Stimulated activated CD4-positive, alpha-beta T cell treated with anti-CD3 and anti-CD28 coated beads, Interleukin-15, amount 100 ng/mL, for 1 hour (primary cell): ENCODE results near the gene OTUB1.
"Not testable (repeated sequence)": the region's sequence is repeated elsewhere in the genome, so short reads cannot be mapped to it uniquely, and the experiment has no call there.

Experiments used
- DNase-seq, 2 donors: peaks; one replicate each; pipeline ENCODE4 v3.0.0-alpha.2; 2020; ENCODE audit warnings: low read depth in 1 of 2, low spot score in 1 of 2

OTUB1 gene

DNA sequence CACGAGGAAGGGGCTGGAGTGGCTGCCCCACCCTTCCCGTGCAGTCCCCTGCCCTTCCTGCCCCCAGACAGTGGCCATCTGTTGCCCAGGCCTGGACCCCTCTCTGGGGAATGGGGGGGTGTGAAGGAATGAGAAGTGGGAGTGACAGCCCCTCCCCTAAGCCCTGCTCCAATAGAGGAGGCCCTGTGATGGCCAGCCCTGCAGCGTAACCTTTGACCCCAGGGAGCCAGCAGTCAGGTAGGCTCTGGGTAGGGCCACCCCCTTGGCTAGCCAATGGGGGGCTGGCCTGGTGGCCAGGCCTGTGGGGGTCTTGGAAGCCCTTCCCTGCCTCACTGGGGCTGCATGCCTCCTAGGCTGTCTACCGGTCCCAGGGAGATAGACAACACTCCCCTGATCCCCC is 56.1 kb downstream of the OTUB1 start:
- no peak for DNase-seq

DNA sequence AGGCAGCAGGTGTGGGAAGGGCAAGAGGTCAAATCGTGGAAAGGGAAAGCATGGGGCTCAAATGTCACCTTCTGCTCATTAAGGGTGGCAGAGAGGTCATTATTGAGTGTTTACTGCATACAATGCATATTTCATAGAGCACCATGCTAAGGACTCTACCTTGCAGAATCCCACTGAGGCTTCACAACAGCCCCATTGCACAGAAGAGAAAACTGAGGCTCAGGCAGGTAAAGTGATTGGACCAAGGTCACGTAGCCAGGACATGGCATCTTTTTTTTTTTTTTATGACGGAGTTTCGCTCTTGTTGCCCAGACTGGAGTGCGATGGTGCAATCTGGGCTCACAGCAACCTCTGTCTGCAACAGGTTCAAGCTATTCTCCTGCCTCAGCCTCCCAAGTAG is 57.3 kb downstream of the OTUB1 start:
- DNase-seq: no peak

DNA sequence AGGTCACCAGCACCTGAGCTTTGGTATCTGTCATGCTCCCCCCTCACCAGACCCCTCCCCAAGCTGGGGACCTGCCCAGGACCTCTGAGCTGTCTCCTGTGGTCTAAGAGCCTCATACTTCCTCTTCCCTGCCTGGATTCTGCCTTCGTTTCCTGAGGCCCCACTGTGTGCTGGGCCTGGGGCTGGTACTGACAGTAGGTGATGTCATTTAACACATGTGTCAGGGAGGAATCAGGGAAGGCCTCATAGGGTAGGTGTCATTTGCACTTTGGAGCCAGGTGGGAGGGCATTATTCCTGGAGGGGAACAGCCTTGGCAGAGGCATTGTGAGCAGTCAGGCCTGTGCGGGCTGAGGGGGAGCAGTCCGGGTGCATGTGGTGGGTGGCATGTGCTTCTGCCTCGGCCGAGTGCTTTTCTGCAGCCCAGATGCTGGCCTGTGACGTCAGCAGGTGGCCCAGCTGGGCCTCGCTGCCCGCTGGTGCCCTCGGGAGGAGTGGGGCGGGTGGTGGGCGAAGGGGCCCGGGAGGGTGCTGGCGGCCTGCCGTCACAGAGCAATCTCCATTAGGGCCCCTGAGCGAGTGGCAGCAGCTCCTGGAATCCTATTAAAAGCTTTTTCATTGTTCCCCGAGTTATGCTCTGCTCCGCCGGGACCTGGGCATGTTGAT is 58.6 kb downstream of the OTUB1 start:
- no peak for DNase-seq

DNA sequence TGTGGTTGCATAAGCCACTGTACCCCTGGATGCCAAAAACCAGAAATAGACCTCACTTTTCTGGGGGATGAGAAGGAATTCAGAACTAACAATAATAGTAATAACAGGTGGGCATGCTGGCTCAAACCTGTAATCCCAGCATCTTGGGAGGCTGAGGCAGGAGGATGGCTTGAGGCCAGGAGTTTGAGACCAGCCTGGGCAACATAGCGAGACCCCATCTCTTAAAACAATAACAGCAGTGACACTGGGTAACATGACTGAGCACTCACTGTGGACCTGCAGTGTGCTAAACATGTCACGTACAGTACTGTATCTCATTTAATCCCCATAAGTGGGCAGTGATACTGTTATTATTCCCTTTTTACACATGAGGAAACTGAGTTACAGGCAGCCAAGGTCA is 59.5 kb downstream of the OTUB1 start:
- no peak for DNase-seq

DNA sequence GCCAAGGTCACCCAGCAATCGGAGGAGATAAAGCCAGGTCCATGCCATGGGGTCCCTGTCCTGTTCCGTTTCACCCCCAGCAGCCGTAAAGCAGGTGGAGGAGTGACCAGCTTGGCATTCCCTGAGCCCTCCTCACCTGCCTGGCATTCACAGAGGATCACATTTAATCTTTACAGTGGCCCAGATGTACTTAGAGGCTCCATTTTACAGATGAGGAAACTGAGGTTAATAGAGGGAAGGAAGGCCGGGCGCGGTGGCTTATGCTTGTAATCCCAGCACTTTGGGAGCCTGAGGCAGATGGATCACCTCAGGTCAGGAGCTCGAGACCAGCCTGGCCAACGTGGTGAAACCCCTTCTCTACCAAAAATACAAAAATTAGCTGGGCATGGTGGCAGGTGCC is 61.1 kb downstream of the OTUB1 start:
- DNase-seq: not testable (repeated sequence)
